ENCODE data around the gene ICOSLG. TPM values are rescaled to one million over a fixed set of nuclear protein-coding genes. Genes with fewer than 3 reads are reported as not detected.
"Not testable (repeated sequence)": the region's sequence is repeated elsewhere in the genome, so short reads cannot be mapped to it uniquely, and the experiment has no call there.

The ICOSLG gene
- polyA plus RNA-seq, 3 donors, result 0.47 to 9.0 (median 1.3) TPM

- H3K4me1 ChIP-seq (ENCODE audit: control insufficient read depth in 1 of 2, insufficient read depth in 2 of 2, low read length in 2 of 2); H3K27me3 Mint-ChIP-seq (ENCODE audit: low read depth in 3 of 3); H3K4me2 ChIP-seq (replicated peaks; ENCODE audit: extremely low read depth, low read length, poor library complexity, severe bottlenecking); H2AFZ ChIP-seq (ENCODE audit: insufficient read depth, low read depth, low read length, poor library complexity, severe bottlenecking); H3K27me3 ChIP-seq (ENCODE audit: control insufficient read depth in 2 of 2, insufficient read depth in 2 of 2, low read length in 2 of 2); H3K4me3 Mint-ChIP-seq; H3K9me3 ChIP-seq (replicated peaks in 1 of 2; ENCODE audit: control insufficient read depth in 1 of 2, insufficient read depth in 1 of 2, low read length in 2 of 2); H3K27ac Mint-ChIP-seq; H4K20me1 ChIP-seq (ENCODE audit: insufficient read depth, low read length); DNase-seq; H3K79me2 ChIP-seq (ENCODE audit: insufficient read depth, low read length); H3K9ac ChIP-seq (ENCODE audit: insufficient read depth, low read length, poor library complexity, severe bottlenecking); H3K36me3 Mint-ChIP-seq; H3K36me3 ChIP-seq (replicated peaks in 1 of 2; ENCODE audit: control insufficient read depth in 1 of 2, insufficient read depth in 2 of 2, low read length in 2 of 2); H3K27ac ChIP-seq (ENCODE audit: low read depth in 1 of 2, low read length in 2 of 2); intact Hi-C loops (cut with micrococcal nuclease); H3K9me3 Mint-ChIP-seq; H3K4me1 Mint-ChIP-seq; H3K4me3 ChIP-seq (replicated peaks in 1 of 3; ENCODE audit: low read depth in 2 of 3, low read length in 3 of 3): not testable (repeated sequence)
- WGBS (ENCODE audit: insufficient coverage), result no CpG with 5 or more reads among the region's 17 CpGs
Observed at GRCh38 chr21:44247904-44248303, 7.2 kb upstream of the ICOSLG start.

- H3K9me3 ChIP-seq (replicated peaks in 1 of 2; ENCODE audit: control insufficient read depth in 1 of 2, insufficient read depth in 1 of 2, low read length in 2 of 2); H3K36me3 Mint-ChIP-seq; H3K4me3 Mint-ChIP-seq; H3K36me3 ChIP-seq (replicated peaks in 1 of 2; ENCODE audit: control insufficient read depth in 1 of 2, insufficient read depth in 2 of 2, low read length in 2 of 2); H3K4me1 ChIP-seq (ENCODE audit: control insufficient read depth in 1 of 2, insufficient read depth in 2 of 2, low read length in 2 of 2); H3K27me3 Mint-ChIP-seq (ENCODE audit: low read depth in 3 of 3); H3K4me1 Mint-ChIP-seq; H3K4me3 ChIP-seq (replicated peaks in 1 of 3; ENCODE audit: low read depth in 2 of 3, low read length in 3 of 3); H2AFZ ChIP-seq (ENCODE audit: insufficient read depth, low read depth, low read length, poor library complexity, severe bottlenecking); intact Hi-C loops (cut with micrococcal nuclease); H3K4me2 ChIP-seq (replicated peaks; ENCODE audit: extremely low read depth, low read length, poor library complexity, severe bottlenecking); H3K27ac ChIP-seq (ENCODE audit: low read depth in 1 of 2, low read length in 2 of 2); H3K9me3 Mint-ChIP-seq; H3K27ac Mint-ChIP-seq; H3K9ac ChIP-seq (ENCODE audit: insufficient read depth, low read length, poor library complexity, severe bottlenecking); H4K20me1 ChIP-seq (ENCODE audit: insufficient read depth, low read length); DNase-seq; H3K79me2 ChIP-seq (ENCODE audit: insufficient read depth, low read length); H3K27me3 ChIP-seq (ENCODE audit: control insufficient read depth in 2 of 2, insufficient read depth in 2 of 2, low read length in 2 of 2): not testable (repeated sequence)
- no CpG with 5 or more reads among the region's 15 CpGs for WGBS (ENCODE audit: insufficient coverage)
Observed at GRCh38 chr21:44243980-44244379, 3.2 kb upstream of the ICOSLG start.

GRCh38 chr21:44241281-44241680, 538 bp upstream of the ICOSLG start:
- DNase-seq; H3K27ac ChIP-seq (ENCODE audit: low read depth in 1 of 2, low read length in 2 of 2); H3K27ac Mint-ChIP-seq; H3K27me3 Mint-ChIP-seq (ENCODE audit: low read depth in 3 of 3); H3K4me1 ChIP-seq (ENCODE audit: control insufficient read depth in 1 of 2, insufficient read depth in 2 of 2, low read length in 2 of 2); H4K20me1 ChIP-seq (ENCODE audit: insufficient read depth, low read length); H3K27me3 ChIP-seq (ENCODE audit: control insufficient read depth in 2 of 2, insufficient read depth in 2 of 2, low read length in 2 of 2); intact Hi-C loops (cut with micrococcal nuclease); H3K4me1 Mint-ChIP-seq; H3K79me2 ChIP-seq (ENCODE audit: insufficient read depth, low read length); H3K36me3 Mint-ChIP-seq; H2AFZ ChIP-seq (ENCODE audit: insufficient read depth, low read depth, low read length, poor library complexity, severe bottlenecking); H3K9me3 ChIP-seq (replicated peaks in 1 of 2; ENCODE audit: control insufficient read depth in 1 of 2, insufficient read depth in 1 of 2, low read length in 2 of 2); H3K4me3 ChIP-seq (replicated peaks in 1 of 3; ENCODE audit: low read depth in 2 of 3, low read length in 3 of 3); H3K9ac ChIP-seq (ENCODE audit: insufficient read depth, low read length, poor library complexity, severe bottlenecking); H3K36me3 ChIP-seq (replicated peaks in 1 of 2; ENCODE audit: control insufficient read depth in 1 of 2, insufficient read depth in 2 of 2, low read length in 2 of 2); H3K4me3 Mint-ChIP-seq; H3K4me2 ChIP-seq (replicated peaks; ENCODE audit: extremely low read depth, low read length, poor library complexity, severe bottlenecking); H3K9me3 Mint-ChIP-seq: not testable (repeated sequence)
- no CpG with 5 or more reads among the region's 27 CpGs for WGBS (ENCODE audit: insufficient coverage)

GRCh38 chr21:44240353-44240752, 390 bp downstream of the ICOSLG start:
- H3K4me2 ChIP-seq (replicated peaks; ENCODE audit: extremely low read depth, low read length, poor library complexity, severe bottlenecking); H4K20me1 ChIP-seq (ENCODE audit: insufficient read depth, low read length); H3K36me3 Mint-ChIP-seq; H3K27me3 ChIP-seq (ENCODE audit: control insufficient read depth in 2 of 2, insufficient read depth in 2 of 2, low read length in 2 of 2); H3K27ac Mint-ChIP-seq; H3K27me3 Mint-ChIP-seq (ENCODE audit: low read depth in 3 of 3); H3K27ac ChIP-seq (ENCODE audit: low read depth in 1 of 2, low read length in 2 of 2); H3K9ac ChIP-seq (ENCODE audit: insufficient read depth, low read length, poor library complexity, severe bottlenecking); H3K36me3 ChIP-seq (replicated peaks in 1 of 2; ENCODE audit: control insufficient read depth in 1 of 2, insufficient read depth in 2 of 2, low read length in 2 of 2); DNase-seq; H3K79me2 ChIP-seq (ENCODE audit: insufficient read depth, low read length); H2AFZ ChIP-seq (ENCODE audit: insufficient read depth, low read depth, low read length, poor library complexity, severe bottlenecking); H3K9me3 ChIP-seq (replicated peaks in 1 of 2; ENCODE audit: control insufficient read depth in 1 of 2, insufficient read depth in 1 of 2, low read length in 2 of 2); H3K4me1 ChIP-seq (ENCODE audit: control insufficient read depth in 1 of 2, insufficient read depth in 2 of 2, low read length in 2 of 2); H3K9me3 Mint-ChIP-seq; H3K4me1 Mint-ChIP-seq; H3K4me3 Mint-ChIP-seq; intact Hi-C loops (cut with micrococcal nuclease); H3K4me3 ChIP-seq (replicated peaks in 1 of 3; ENCODE audit: low read depth in 2 of 3, low read length in 3 of 3): not testable (repeated sequence)
- no CpG with 5 or more reads among the region's 46 CpGs for WGBS (ENCODE audit: insufficient coverage)

All from CD14-positive monocyte (primary cell).